ENCODE results near the gene POLR1A. TPM values are rescaled to one million over a fixed set of nuclear protein-coding genes. Genes with fewer than 3 reads are reported as not detected.

POLR1A gene
- total RNA-seq, 1 experiment from 2014 or later = 19.4 TPM

- DNase-seq = peak; percentile 62
- Histone ChIP-seq H3K4me3 (ENCODE audit: low read length) (peak overlapping the region; percentile 73), H3K4me1 (ENCODE audit: low read length) (peaks cover 31% of the 10 kb centered on the region), H3K9me2 (replicated peaks; ENCODE audit: insufficient read depth, low read length) (no peaks in the 10 kb centered on the region), H3K9me3 (ENCODE audit: low read length) (no peaks in the 10 kb centered on the region), H3K36me3 (ENCODE audit: insufficient read depth, low read length) (peaks cover 54% of the 10 kb centered on the region), H3K4me2 (ENCODE audit: low read depth, low read length, poor library complexity, severe bottlenecking) (peak overlapping the region; percentile 98), H3K79me2 (ENCODE audit: low read length) (peaks cover 94% of the 10 kb centered on the region), H3K27me3 (ENCODE audit: low read length) (no peaks in the 10 kb centered on the region), H3K27ac (ENCODE audit: low read length) (peak overlapping the region; percentile 61), H4K20me1 (ENCODE audit: insufficient read depth, low read depth, low read length) (peaks cover 25% of the 10 kb centered on the region), H2AFZ (ENCODE audit: low read length) (no peak overlapping the region), H3K9ac (ENCODE audit: low read length) (peak overlapping the region; percentile 84)
These were observed 1.3 kb upstream of the POLR1A start for GRCh38 chr2:86107031-86107430.

GRCh38 chr2:86105969-86106945 lies 571 bp upstream of the POLR1A start, which contains the start of gene PTCD3:
Gene PTCD3, plus strand, starts transcription at chr2:86106235. Its CDS starts 13 bp downstream, at chr2:86106248.
- H3K36me3 ChIP-seq (ENCODE audit: insufficient read depth, low read length) = peaks cover 58% of the 10 kb centered on the region
- H3K79me2 ChIP-seq (ENCODE audit: low read length) = peaks cover 98% of the 10 kb centered on the region
- H3K9me2 ChIP-seq (replicated peaks; ENCODE audit: insufficient read depth, low read length) = no peaks in the 10 kb centered on the region
- H3K9ac ChIP-seq (ENCODE audit: low read length) = peak within 1 kb of the TSS; percentile 84
- H3K27ac ChIP-seq (ENCODE audit: low read length) = peak within 1 kb of the TSS; percentile 61
- no peaks in the 10 kb centered on the region for H3K27me3 ChIP-seq (ENCODE audit: low read length)
- peak; percentile 99 for DNase-seq
- peak within 1 kb of the TSS; percentile 73 for H3K4me3 ChIP-seq (ENCODE audit: low read length)
- H2AFZ ChIP-seq (ENCODE audit: low read length) = peak within 1 kb of the TSS; percentile 62
- no peaks in the 10 kb centered on the region for H3K9me3 ChIP-seq (ENCODE audit: low read length)
- peak within 1 kb of the TSS; percentile 98 for H3K4me2 ChIP-seq (ENCODE audit: low read depth, low read length, poor library complexity, severe bottlenecking)
- peaks cover 25% of the 10 kb centered on the region for H4K20me1 ChIP-seq (ENCODE audit: insufficient read depth, low read depth, low read length)
- peaks cover 31% of the 10 kb centered on the region for H3K4me1 ChIP-seq (ENCODE audit: low read length)

- Histone ChIP-seq H2AFZ (ENCODE audit: low read length) (no peak overlapping the region), H3K36me3 (ENCODE audit: insufficient read depth, low read length) (peaks cover 61% of the 10 kb centered on the region), H4K20me1 (ENCODE audit: insufficient read depth, low read depth, low read length) (peaks cover 7% of the 10 kb centered on the region; the same call in 1 of the 2 replicates), H3K27ac (ENCODE audit: low read length) (no peak overlapping the region), H3K79me2 (ENCODE audit: low read length) (peaks cover 99% of the 10 kb centered on the region), H3K4me3 (ENCODE audit: low read length) (no peak overlapping the region), H3K27me3 (ENCODE audit: low read length) (no peaks in the 10 kb centered on the region), H3K9me3 (ENCODE audit: low read length) (no peaks in the 10 kb centered on the region), H3K9me2 (replicated peaks; ENCODE audit: insufficient read depth, low read length) (no peaks in the 10 kb centered on the region), H3K9ac (ENCODE audit: low read length) (no peak overlapping the region), H3K4me2 (ENCODE audit: low read depth, low read length, poor library complexity, severe bottlenecking) (no peak overlapping the region), H3K4me1 (ENCODE audit: low read length) (peaks cover 21% of the 10 kb centered on the region)
- DNase-seq = no peak
These were observed 3.5 kb downstream of the POLR1A start for GRCh38 chr2:86102157-86102556.

GRCh38 chr2:86097913-86098312 lies 7.8 kb downstream of the POLR1A start:
- no peak overlapping the region for H3K9ac ChIP-seq (ENCODE audit: low read length)
- H3K36me3 ChIP-seq (ENCODE audit: insufficient read depth, low read length) = peaks cover 83% of the 10 kb centered on the region
- H3K27me3 ChIP-seq (ENCODE audit: low read length) = no peaks in the 10 kb centered on the region
- no peaks in the 10 kb centered on the region for H3K9me2 ChIP-seq (replicated peaks; ENCODE audit: insufficient read depth, low read length)
- no peak for DNase-seq
- peaks cover 98% of the 10 kb centered on the region for H3K79me2 ChIP-seq (ENCODE audit: low read length)
- H3K4me3 ChIP-seq (ENCODE audit: low read length) = no peak overlapping the region
- no peaks in the 10 kb centered on the region for H3K9me3 ChIP-seq (ENCODE audit: low read length)
- H3K4me1 ChIP-seq (ENCODE audit: low read length) = peaks cover 3% of the 10 kb centered on the region; the same call in 1 of the 2 replicates
- no peak overlapping the region for H3K4me2 ChIP-seq (ENCODE audit: low read depth, low read length, poor library complexity, severe bottlenecking)
- peaks cover 15% of the 10 kb centered on the region for H4K20me1 ChIP-seq (ENCODE audit: insufficient read depth, low read depth, low read length)
- H2AFZ ChIP-seq (ENCODE audit: low read length) = no peak overlapping the region
- H3K27ac ChIP-seq (ENCODE audit: low read length) = no peak overlapping the region

GRCh38 chr2:86097114-86097896 lies 8.4 kb downstream of the POLR1A start:
- DNase-seq = no peak
- no peak overlapping the region for H3K4me3 ChIP-seq (ENCODE audit: low read length)
- no peaks in the 10 kb centered on the region for H3K27me3 ChIP-seq (ENCODE audit: low read length)
- H3K4me2 ChIP-seq (ENCODE audit: low read depth, low read length, poor library complexity, severe bottlenecking) = no peak overlapping the region
- H3K27ac ChIP-seq (ENCODE audit: low read length) = no peak overlapping the region
- H3K4me1 ChIP-seq (ENCODE audit: low read length) = no peaks in the 10 kb centered on the region
- H3K36me3 ChIP-seq (ENCODE audit: insufficient read depth, low read length) = peaks cover 80% of the 10 kb centered on the region
- H4K20me1 ChIP-seq (ENCODE audit: insufficient read depth, low read depth, low read length) = peaks cover 14% of the 10 kb centered on the region; the same call in 1 of the 2 replicates
- no peak overlapping the region for H2AFZ ChIP-seq (ENCODE audit: low read length)
- H3K79me2 ChIP-seq (ENCODE audit: low read length) = peaks cover 98% of the 10 kb centered on the region
- no peak overlapping the region for H3K9ac ChIP-seq (ENCODE audit: low read length)
- no peaks in the 10 kb centered on the region for H3K9me2 ChIP-seq (replicated peaks; ENCODE audit: insufficient read depth, low read length)
- H3K9me3 ChIP-seq (ENCODE audit: low read length) = no peaks in the 10 kb centered on the region

GRCh38 chr2:86094229-86094628 lies 11.5 kb downstream of the POLR1A start:
- DNase-seq = no peak
- Histone ChIP-seq H3K4me2 (ENCODE audit: low read depth, low read length, poor library complexity, severe bottlenecking) (no peak overlapping the region), H2AFZ (ENCODE audit: low read length) (no peak overlapping the region), H3K9ac (ENCODE audit: low read length) (no peak overlapping the region), H3K4me3 (ENCODE audit: low read length) (no peak overlapping the region), H3K9me2 (replicated peaks; ENCODE audit: insufficient read depth, low read length) (no peaks in the 10 kb centered on the region), H3K79me2 (ENCODE audit: low read length) (peaks cover 73% of the 10 kb centered on the region), H3K27me3 (ENCODE audit: low read length) (no peaks in the 10 kb centered on the region), H3K9me3 (ENCODE audit: low read length) (no peaks in the 10 kb centered on the region), H3K36me3 (ENCODE audit: insufficient read depth, low read length) (peaks cover 76% of the 10 kb centered on the region), H4K20me1 (ENCODE audit: insufficient read depth, low read depth, low read length) (peaks cover 14% of the 10 kb centered on the region; the same call in 1 of the 2 replicates), H3K4me1 (ENCODE audit: low read length) (no peaks in the 10 kb centered on the region), H3K27ac (ENCODE audit: low read length) (no peak overlapping the region)

- H3K36me3 ChIP-seq (ENCODE audit: insufficient read depth, low read length) = peaks cover 64% of the 10 kb centered on the region
- H3K4me1 ChIP-seq (ENCODE audit: low read length) = no peaks in the 10 kb centered on the region
- H3K79me2 ChIP-seq (ENCODE audit: low read length) = peaks cover 14% of the 10 kb centered on the region
- no peak overlapping the region for H2AFZ ChIP-seq (ENCODE audit: low read length)
- H3K27ac ChIP-seq (ENCODE audit: low read length) = no peak overlapping the region
- no peaks in the 10 kb centered on the region for H3K9me3 ChIP-seq (ENCODE audit: low read length)
- H3K27me3 ChIP-seq (ENCODE audit: low read length) = no peaks in the 10 kb centered on the region
- peaks cover 6% of the 10 kb centered on the region; the same call in 1 of the 2 replicates for H4K20me1 ChIP-seq (ENCODE audit: insufficient read depth, low read depth, low read length)
- no peak overlapping the region for H3K4me3 ChIP-seq (ENCODE audit: low read length)
- no peak overlapping the region for H3K9ac ChIP-seq (ENCODE audit: low read length)
- H3K4me2 ChIP-seq (ENCODE audit: low read depth, low read length, poor library complexity, severe bottlenecking) = no peak overlapping the region
- DNase-seq = no peak
- no peaks in the 10 kb centered on the region for H3K9me2 ChIP-seq (replicated peaks; ENCODE audit: insufficient read depth, low read length)
These were observed 17.5 kb downstream of the POLR1A start for GRCh38 chr2:86087936-86088850.
